ENCODE data around the gene HIVEP3.

HIVEP3 gene

GRCh38 chr1:41846625-41847405, 71.9 kb downstream of the HIVEP3 start:
- Histone ChIP-seq H3K27me3 (no peaks in the 10 kb centered on the region), H3K36me3 (no peaks in the 10 kb centered on the region), H3K4me3 (no peak overlapping the region), H3K9me3 (no peaks in the 10 kb centered on the region), H3K27ac (no peak overlapping the region), H3K4me1 (peaks cover 0 to 4% (median 0%) of the 10 kb centered on the region in 4 donors)
- TF ChIP-seq CTCF (IDR thresholded peaks at IDR 0.05), result no peak
- no peak for DNase-seq
- intact Hi-C loops (cut with DNase I; ENCODE audit: low total_unique reads), result no loop called here

- Histone ChIP-seq H3K27me3 (no peaks in the 10 kb centered on the region), H3K36me3 (no peaks in the 10 kb centered on the region), H3K4me3 (no peak overlapping the region), H3K4me1 (peaks cover 0 to 4% (median 0%) of the 10 kb centered on the region in 4 donors), H3K27ac (no peak overlapping the region), H3K9me3 (no peaks in the 10 kb centered on the region)
- intact Hi-C loops (cut with DNase I; ENCODE audit: low total_unique reads), result no loop called here
- TF ChIP-seq CTCF (IDR thresholded peaks at IDR 0.05), result no peak
- no peak for DNase-seq
These were observed 73.9 kb downstream of the HIVEP3 start for GRCh38 chr1:41844781-41845272.

GRCh38 chr1:41844255-41844654, 74.5 kb downstream of the HIVEP3 start:
- no peak for DNase-seq
- Histone ChIP-seq H3K9me3 (no peaks in the 10 kb centered on the region), H3K4me1 (peaks cover 0 to 1% (median 0%) of the 10 kb centered on the region in 4 donors), H3K4me3 (no peak overlapping the region), H3K27ac (no peak overlapping the region), H3K36me3 (no peaks in the 10 kb centered on the region), H3K27me3 (no peaks in the 10 kb centered on the region)
- no peak for TF ChIP-seq CTCF (IDR thresholded peaks at IDR 0.05)
- intact Hi-C loops (cut with DNase I; ENCODE audit: low total_unique reads), result no loop called here

- intact Hi-C loops (cut with DNase I; ENCODE audit: low total_unique reads), result no loop called here
- no peak for TF ChIP-seq CTCF (IDR thresholded peaks at IDR 0.05)
- no peak for DNase-seq
These were observed 75.5 kb downstream of the HIVEP3 start for GRCh38 chr1:41842993-41843755.

GRCh38 chr1:41842326-41842725, 76.4 kb downstream of the HIVEP3 start:
- intact Hi-C loops (cut with DNase I; ENCODE audit: low total_unique reads), result no loop called here
- DNase-seq, result no peak
- TF ChIP-seq CTCF (IDR thresholded peaks at IDR 0.05), result no peak

More at GRCh38 chr1:41842993-41843755, 75.5 kb downstream of the HIVEP3 start:
- Histone ChIP-seq H3K4me3 (no peak overlapping the region), H3K27me3 (no peaks in the 10 kb centered on the region), H3K9me3 (no peaks in the 10 kb centered on the region), H3K27ac (no peak overlapping the region), H3K36me3 (no peaks in the 10 kb centered on the region), H3K4me1 (no peaks in the 10 kb centered on the region)

More at GRCh38 chr1:41842326-41842725, 76.4 kb downstream of the HIVEP3 start:
- no peaks in the 10 kb centered on the region for H3K4me1 ChIP-seq
- no peak overlapping the region for H3K4me3 ChIP-seq
- no peak overlapping the region for H3K27ac ChIP-seq
- no peaks in the 10 kb centered on the region for H3K9me3 ChIP-seq
- H3K36me3 ChIP-seq, result no peaks in the 10 kb centered on the region
- no peaks in the 10 kb centered on the region for H3K27me3 ChIP-seq

Data from tibial artery (tissue), 4 donors.